Gastrocnemius medialis (tissue), 4 donors: Measurements from ENCODE around the gene MYD88. TPM values are rescaled to one million over a fixed set of nuclear protein-coding genes. Genes with fewer than 3 reads are reported as not detected.
A peak's percentile ranks its signal among the peaks of the same experiment; 100 is the strongest.
"Not testable (repeated sequence)": the region's sequence is repeated elsewhere in the genome, so short reads cannot be mapped to it uniquely, and the experiment has no call there.

Experiments
- ATAC-seq, 2 donors: fragments of 150-250 bp; one replicate each; pipeline ENCODE4 v1.9.1; 2016
- DNase-seq, 2 donors: peaks; one replicate each; pipeline ENCODE4 v3.0.0-alpha.2; 2019
- H3K27ac ChIP-seq, 4 donors: fragments of 200-600 bp; sonication (generic); 1 replicate in 1 of 4; 2 replicates in 3 of 4; pipeline ENCODE4 v1.5.1; 2016 to 2018; ENCODE audit warnings: mild to moderate bottlenecking in 2 of 4, moderate library complexity in 1 of 4
- H3K27me3 ChIP-seq, 3 donors: fragments of 200-600 bp; sonication (generic) in 2 of 3; 1 replicate in 1 of 3; 2 replicates in 2 of 3; pipeline versions ENCODE4 v1.5.1 to v1.6.0; 2016 to 2019; ENCODE audit warnings: mild to moderate bottlenecking in 1 of 3, moderate library complexity in 1 of 3
- H3K36me3 ChIP-seq, 2 donors: fragments of 200-600 bp; sonication (generic) in 1 of 2; one replicate each; pipeline ENCODE4 v1.5.1; 2017 to 2018
- H3K4me1 ChIP-seq, 2 donors: fragments of 200-600 bp; sonication (generic) in 1 of 2; one replicate each; pipeline ENCODE4 v1.5.1; 2016 to 2017; ENCODE audit warnings: mild to moderate bottlenecking in 2 of 2
- H3K4me3 ChIP-seq, 4 donors: fragments of 200-600 bp; sonication (generic) in 3 of 4; 1 replicate in 1 of 4; 2 replicates in 3 of 4; pipeline ENCODE4 v1.5.1; 2016 to 2019; ENCODE audit warnings: mild to moderate bottlenecking in 2 of 4
- H3K9me3 ChIP-seq, 3 donors: fragments of 200-600 bp; sonication (generic) in 2 of 3; 1 replicate in 1 of 3; 2 replicates in 2 of 3; pipeline ENCODE4 v1.5.1; 2016 to 2019
- POLR2A ChIP-seq, 2 donors: fragments of 450-650 bp; IDR thresholded peaks; one replicate each; pipeline ENCODE4 v1.6.1; 2017; ENCODE audit warnings: antibody characterized with exemption in 2 of 2, mild to moderate bottlenecking in 2 of 2, moderate library complexity in 2 of 2
- in situ Hi-C, 4 donors: fragments of 200-750 bp; cut with MboI; loops; one replicate each; pipeline versions ENCODE4 v1.15.0 to v1.8.0; 2017; ENCODE audit warnings: low sequenced_read_pairs in 4 of 4
- intact Hi-C: fragments of 100-400 bp; cut with DNase I; formaldehyde crosslinking; loops from one replicate; pipeline ENCODE4 v1.15.1; 2023; ENCODE audit warnings: low total_unique reads
- total RNA-seq, 4 donors: library from RNA; depleted of rRNA; stranded (reverse); fragments of >200 nt; gene quantifications; one replicate each; pipeline versions ENCODE4 v1.1.0 to v1.2.3, GENCODE V29; 2016
- TF ChIP-seq, protein P1 (sequence below), 5 experiments: fragments of 450-650 bp in 3 of 5; fragments of 200-600 bp in 2 of 5; sonication (generic) in 2 of 5; IDR thresholded peaks in 4 of 5; conservative IDR thresholded peaks in 1 of 5; 1 replicate in 4 of 5; 2 replicates in 1 of 5; pipeline ENCODE4 v1.5.1; 2016 to 2019; ENCODE audit warnings: antibody characterized with exemption in 5 of 5, mild to moderate bottlenecking in 3 of 5, moderate library complexity in 3 of 5

MYD88 gene
- total RNA-seq, 4 donors from 2014 or later, result 2.1 to 6.6 (median 3.3) TPM

DNA sequence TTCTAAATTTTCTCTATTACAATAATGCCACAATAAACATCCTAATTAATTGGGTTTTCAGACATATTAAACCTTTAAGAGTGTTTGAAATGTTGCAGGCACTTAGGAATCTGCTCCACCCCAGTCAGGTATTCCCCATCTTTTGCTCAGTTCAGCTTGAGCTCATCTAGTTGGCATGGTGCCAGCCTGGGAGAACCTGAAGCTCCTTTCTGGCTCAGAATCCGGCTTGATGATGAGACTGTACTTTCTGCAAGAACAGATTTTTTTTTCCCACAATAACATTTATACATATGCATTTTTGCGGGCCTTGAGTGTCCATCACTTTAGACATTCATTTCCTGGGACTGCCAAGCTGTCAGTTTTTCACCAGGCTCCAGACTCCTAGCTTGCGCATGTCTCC lies 19.1 kb downstream of the MYD88 start:
- H3K4me1 ChIP-seq, result no peaks in the 10 kb centered on the region
- no peaks in the 10 kb centered on the region for H3K36me3 ChIP-seq
- H3K27me3 ChIP-seq, result no peaks in the 10 kb centered on the region
- no peak overlapping the region for H3K4me3 ChIP-seq
- in situ Hi-C loops, result no loop called here
- no peak for TF ChIP-seq POLR2A (IDR thresholded peaks at IDR 0.05)
- TF ChIP-seq, protein P1, sequence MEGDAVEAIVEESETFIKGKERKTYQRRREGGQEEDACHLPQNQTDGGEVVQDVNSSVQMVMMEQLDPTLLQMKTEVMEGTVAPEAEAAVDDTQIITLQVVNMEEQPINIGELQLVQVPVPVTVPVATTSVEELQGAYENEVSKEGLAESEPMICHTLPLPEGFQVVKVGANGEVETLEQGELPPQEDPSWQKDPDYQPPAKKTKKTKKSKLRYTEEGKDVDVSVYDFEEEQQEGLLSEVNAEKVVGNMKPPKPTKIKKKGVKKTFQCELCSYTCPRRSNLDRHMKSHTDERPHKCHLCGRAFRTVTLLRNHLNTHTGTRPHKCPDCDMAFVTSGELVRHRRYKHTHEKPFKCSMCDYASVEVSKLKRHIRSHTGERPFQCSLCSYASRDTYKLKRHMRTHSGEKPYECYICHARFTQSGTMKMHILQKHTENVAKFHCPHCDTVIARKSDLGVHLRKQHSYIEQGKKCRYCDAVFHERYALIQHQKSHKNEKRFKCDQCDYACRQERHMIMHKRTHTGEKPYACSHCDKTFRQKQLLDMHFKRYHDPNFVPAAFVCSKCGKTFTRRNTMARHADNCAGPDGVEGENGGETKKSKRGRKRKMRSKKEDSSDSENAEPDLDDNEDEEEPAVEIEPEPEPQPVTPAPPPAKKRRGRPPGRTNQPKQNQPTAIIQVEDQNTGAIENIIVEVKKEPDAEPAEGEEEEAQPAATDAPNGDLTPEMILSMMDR (IDR thresholded peaks at IDR 0.05 in 4 of 5, conservative IDR thresholded peaks at IDR 0.05 in 1 of 5), result no peak
- DNase-seq, result no peak
- no peaks in the 10 kb centered on the region for H3K9me3 ChIP-seq
- intact Hi-C loops, result no loop called here
- ATAC-seq, result no peak
- no peak overlapping the region for H3K27ac ChIP-seq

DNA sequence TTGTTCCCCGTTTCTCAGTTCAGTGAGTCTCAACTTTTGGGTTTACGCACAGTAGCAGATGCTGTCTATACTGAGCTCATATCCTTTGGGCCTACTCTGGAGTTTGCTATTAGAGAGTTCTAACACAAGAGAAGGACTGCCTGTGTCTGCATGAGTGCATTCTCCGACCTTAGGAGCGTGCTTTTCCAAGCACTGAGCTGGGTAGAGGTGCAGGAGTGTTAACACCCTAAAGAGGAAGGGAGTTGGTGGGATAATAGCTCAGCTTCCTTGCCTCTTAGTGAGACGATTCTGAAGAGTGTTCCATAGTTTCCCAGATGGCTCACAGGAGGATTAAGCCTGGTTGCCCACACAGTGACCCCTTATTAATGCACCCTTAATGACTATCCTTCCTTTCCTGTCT lies 20.0 kb downstream of the MYD88 start:
- H3K9me3 ChIP-seq, result no peaks in the 10 kb centered on the region
- DNase-seq (no peak), ATAC-seq (no peak)
- TF ChIP-seq POLR2A (IDR thresholded peaks at IDR 0.05), result no peak
- TF ChIP-seq, protein P1 (IDR thresholded peaks at IDR 0.05 in 4 of 5, conservative IDR thresholded peaks at IDR 0.05 in 1 of 5), result no peak
- no peaks in the 10 kb centered on the region for H3K27me3 ChIP-seq
- no peak overlapping the region for H3K4me3 ChIP-seq
- intact Hi-C loops (no loop called here), in situ Hi-C loops (no loop called here)
- no peaks in the 10 kb centered on the region for H3K4me1 ChIP-seq
- H3K36me3 ChIP-seq, result no peaks in the 10 kb centered on the region
- H3K27ac ChIP-seq, result no peak overlapping the region

- H3K27ac ChIP-seq, H3K9me3 ChIP-seq, DNase-seq, H3K4me3 ChIP-seq, H3K36me3 ChIP-seq, H3K4me1 ChIP-seq, in situ Hi-C loops, H3K27me3 ChIP-seq, ATAC-seq: not testable (repeated sequence)
- intact Hi-C loops, result loop anchor here (10.0 kb wide), 1 partner anchor 1166 kb away; the partner anchor contains the start of genes EPM2AIP1 and MLH1
Measured at GRCh38 chr3:38160704-38161103, 22.2 kb downstream of the MYD88 start.

- Histone ChIP-seq H3K9me3 (no peaks in the 10 kb centered on the region), H3K4me3 (no peak overlapping the region), H3K27ac (peak overlapping the region in 2 of 4 donors; percentile 94 to 99), H3K36me3 (no peaks in the 10 kb centered on the region), H3K27me3 (no peaks in the 10 kb centered on the region), H3K4me1 (peaks cover 22 to 23% of the 10 kb centered on the region in 2 donors)
- TF ChIP-seq POLR2A (IDR thresholded peaks at IDR 0.05), result no peak
- TF ChIP-seq, protein P1 (IDR thresholded peaks at IDR 0.05 in 4 of 5, conservative IDR thresholded peaks at IDR 0.05 in 1 of 5), result no peak
- intact Hi-C loops, result loop anchor here (10.0 kb wide), 1 partner anchor 1168 kb away; the partner anchor contains the start of genes EPM2AIP1 and MLH1
- in situ Hi-C loops, result no loop called here
- no peak for ATAC-seq
- no peak for DNase-seq
Measured at GRCh38 chr3:38163117-38163840, 24.8 kb downstream of the MYD88 start.

GRCh38 chr3:38163841-38164642 lies 25.6 kb downstream of the MYD88 start:
- intact Hi-C loops (loop anchor here (10.0 kb wide), 1 partner anchor 1169 kb away; the partner anchor contains the start of genes EPM2AIP1 and MLH1), in situ Hi-C loops (no loop called here)
- Histone ChIP-seq H3K4me1 (peaks cover 28 to 29% of the 10 kb centered on the region in 2 donors), H3K4me3 (peak overlapping the region; percentile 66 to 93 (median 88)), H3K27me3 (no peaks in the 10 kb centered on the region), H3K27ac (peak overlapping the region; percentile 94 to 99 (median 96)), H3K36me3 (no peaks in the 10 kb centered on the region), H3K9me3 (no peaks in the 10 kb centered on the region)
- no peak for DNase-seq
- TF ChIP-seq POLR2A (IDR thresholded peaks at IDR 0.05), result no peak
- TF ChIP-seq, protein P1 (IDR thresholded peaks at IDR 0.05 in 4 of 5, conservative IDR thresholded peaks at IDR 0.05 in 1 of 5), result no peak
- no peak for ATAC-seq
